ENCODE measurements around the gene SOX1. TPM values are rescaled to one million over a fixed set of nuclear protein-coding genes. Genes with fewer than 3 reads are reported as not detected.

The SOX1 gene
- total RNA-seq (not detected in 2 replicates), polyA plus RNA-seq (not detected in 2 replicates), polyA minus RNA-seq (0.34 TPM in 1 of 2 replicates, not detected in the other)
- total RNA-seq (2013): not detected

- Histone ChIP-seq H3K9ac (ENCODE audit: low read length) (no peak within 1 kb of the TSS), H3K9me3 (ENCODE audit: control extremely low read depth in 1 of 3, control insufficient read depth in 2 of 3, insufficient read depth in 1 of 3, low read length in 2 of 3) (peaks cover 0 to 55% (median 4%) of the 10 kb centered on the region in 3 donors), H2AFZ (ENCODE audit: insufficient read depth, low read depth, low read length, poor library complexity, severe bottlenecking) (no peak within 1 kb of the TSS), H3K4me1 (ENCODE audit: control insufficient read depth in 2 of 2, insufficient read depth in 2 of 2, low read length in 2 of 2) (peaks cover 6 to 12% of the 10 kb centered on the region in 2 donors), H3K36me3 (replicated peaks in 1 of 2; ENCODE audit: control extremely low read depth in 1 of 2, control insufficient read depth in 1 of 2, extremely low read depth in 1 of 2, insufficient read depth in 2 of 2, low read length in 1 of 2) (no peaks in the 10 kb centered on the region), H3K4me3 (ENCODE audit: control extremely low read depth in 1 of 5, extremely low read depth in 1 of 5, insufficient read depth in 1 of 5, low read depth in 2 of 5, low read length in 4 of 5) (peak within 1 kb of the TSS in 2 of 5 experiments; percentile 8 to 9), H4K20me1 (ENCODE audit: control insufficient read depth, insufficient read depth, low read length, poor library complexity, severe bottlenecking) (no peaks in the 10 kb centered on the region), H3K27ac (ENCODE audit: low read length in 2 of 2) (no peak within 1 kb of the TSS), H3K27me3 (replicated peaks in 1 of 4; ENCODE audit: control extremely low read depth in 1 of 4, control insufficient read depth in 3 of 4, insufficient read depth in 4 of 4, low read length in 3 of 4) (peaks cover 2 to 64% (median 44%) of the 10 kb centered on the region in 4 experiments), H3K79me2 (ENCODE audit: control insufficient read depth, insufficient read depth, low read length) (no peaks in the 10 kb centered on the region), H3K4me2 (replicated peaks; ENCODE audit: low read depth, low read length, poor library complexity, severe bottlenecking) (peak within 1 kb of the TSS; percentile 51)
- no peak for TF ChIP-seq EZH2 (IDR thresholded peaks at IDR 0.05; ENCODE audit: borderline replicate concordance, insufficient read depth, low read depth, low read length, poor library complexity, severe bottlenecking)
- no peak for TF ChIP-seq CTCF (IDR thresholded peaks at IDR 0.05)
- peaks cover 10% of the 10 kb centered on the region for H3K4me1 Mint-ChIP-seq
- no peaks in the 10 kb centered on the region for H3K9me3 Mint-ChIP-seq (ENCODE audit: insufficient read depth)
- intact Hi-C loops (cut with micrococcal nuclease): no loop called here
- peak within 1 kb of the TSS; percentile 6 for H3K27ac Mint-ChIP-seq
- ChIA-PET POLR2A (no interaction called here), CTCF (no interaction called here)
- H3K4me3 Mint-ChIP-seq: peak within 1 kb of the TSS; percentile 23
- 12% methylated on average over 61 of the region's 66 CpGs for WGBS (ENCODE audit: insufficient coverage)
- DNase-seq: no peak
- peaks cover 58% of the 10 kb centered on the region for H3K27me3 Mint-ChIP-seq
- ATAC-seq (ENCODE audit: low read depth): no peak
Observed at GRCh38 chr13:112067116-112067741, at the start of gene SOX1. Gene SOX1, plus strand, starts transcription at chr13:112067149. Its CDS starts 510 bp downstream, at chr13:112067659.

GRCh38 chr13:112024577-112024976, 42.4 kb upstream of the SOX1 start:
- Mint-ChIP-seq H3K4me1 (no peaks in the 10 kb centered on the region), H3K9me3 (ENCODE audit: insufficient read depth) (peaks cover 2% of the 10 kb centered on the region), H3K27me3 (no peaks in the 10 kb centered on the region), H3K27ac (no peak overlapping the region), H3K4me3 (no peak overlapping the region)
- WGBS (ENCODE audit: insufficient coverage): 91% methylated on average over 7 of the region's 11 CpGs
- intact Hi-C loops (cut with micrococcal nuclease): no loop called here
- ChIA-PET POLR2A (interaction anchor here (0.7 kb wide), 1 partner anchor 9 kb away, joined by 5 read pairs; no protein-coding TSS in a partner anchor), CTCF (no interaction called here)
- H3K79me2 ChIP-seq (ENCODE audit: control insufficient read depth, insufficient read depth, low read length): no peaks in the 10 kb centered on the region
- ATAC-seq (ENCODE audit: low read depth) (no peak), DNase-seq (no peak)
- H4K20me1 ChIP-seq (ENCODE audit: control insufficient read depth, insufficient read depth, low read length, poor library complexity, severe bottlenecking): no peaks in the 10 kb centered on the region
- H3K4me1 ChIP-seq (ENCODE audit: control insufficient read depth in 2 of 2, insufficient read depth in 2 of 2, low read length in 2 of 2): no peaks in the 10 kb centered on the region
- no peak overlapping the region for H3K9ac ChIP-seq (ENCODE audit: low read length)
- H3K36me3 ChIP-seq (replicated peaks in 1 of 2; ENCODE audit: control extremely low read depth in 1 of 2, control insufficient read depth in 1 of 2, extremely low read depth in 1 of 2, insufficient read depth in 2 of 2, low read length in 1 of 2): no peaks in the 10 kb centered on the region
- no peak overlapping the region for H3K4me2 ChIP-seq (replicated peaks; ENCODE audit: low read depth, low read length, poor library complexity, severe bottlenecking)
- H3K9me3 ChIP-seq (ENCODE audit: control extremely low read depth in 1 of 3, control insufficient read depth in 2 of 3, insufficient read depth in 1 of 3, low read length in 2 of 3): peaks cover 0 to 26% (median 1%) of the 10 kb centered on the region in 3 donors
- H3K27ac ChIP-seq (ENCODE audit: low read length in 2 of 2): no peak overlapping the region
- no peaks in the 10 kb centered on the region for H3K27me3 ChIP-seq (replicated peaks in 1 of 4; ENCODE audit: control extremely low read depth in 1 of 4, control insufficient read depth in 3 of 4, insufficient read depth in 4 of 4, low read length in 3 of 4)
- no peak overlapping the region for H2AFZ ChIP-seq (ENCODE audit: insufficient read depth, low read depth, low read length, poor library complexity, severe bottlenecking)
- H3K4me3 ChIP-seq (ENCODE audit: control extremely low read depth in 1 of 5, extremely low read depth in 1 of 5, insufficient read depth in 1 of 5, low read depth in 2 of 5, low read length in 4 of 5): no peak overlapping the region
- TF ChIP-seq EZH2 (IDR thresholded peaks at IDR 0.05; ENCODE audit: borderline replicate concordance, insufficient read depth, low read depth, low read length, poor library complexity, severe bottlenecking): no peak
- no peak for TF ChIP-seq CTCF (IDR thresholded peaks at IDR 0.05)

Measured in B cell (primary cell).